Ishikawa (cell line): Measurements from ENCODE around the gene TRPC5OS.

Source experiments
- TF ChIP-seq, protein P1 (sequence below): IDR thresholded peaks from 2 replicates; pipeline ENCODE4 v1.6.1; 2012
- TF ChIP-seq, protein P2 (sequence below): IDR thresholded peaks from 2 replicates; pipeline ENCODE4 v1.6.1; 2012

DNA sequence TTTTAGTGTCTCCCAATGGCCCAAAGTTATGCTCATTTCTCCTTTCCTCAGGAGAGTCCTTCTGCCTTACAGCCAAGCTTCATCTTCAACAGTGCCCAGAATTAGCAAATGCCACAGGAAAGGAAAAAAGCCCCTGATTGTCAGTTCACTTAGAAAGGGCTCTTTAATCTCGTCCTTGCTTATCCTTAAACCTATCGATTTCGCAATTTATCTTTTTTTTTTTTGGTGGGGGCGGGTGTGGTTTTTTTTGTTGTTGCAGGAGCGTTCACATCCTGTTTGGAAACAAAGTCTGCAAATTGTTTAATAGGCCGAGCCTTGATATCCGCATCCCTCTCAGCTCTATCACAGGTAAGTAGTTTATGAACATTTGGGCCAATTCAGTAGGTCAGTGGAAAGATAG, 20.2 kb downstream of the TRPC5OS start:
- TF ChIP-seq, protein P1, sequence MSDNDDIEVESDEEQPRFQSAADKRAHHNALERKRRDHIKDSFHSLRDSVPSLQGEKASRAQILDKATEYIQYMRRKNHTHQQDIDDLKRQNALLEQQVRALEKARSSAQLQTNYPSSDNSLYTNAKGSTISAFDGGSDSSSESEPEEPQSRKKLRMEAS = no peak
- TF ChIP-seq, protein P2, sequence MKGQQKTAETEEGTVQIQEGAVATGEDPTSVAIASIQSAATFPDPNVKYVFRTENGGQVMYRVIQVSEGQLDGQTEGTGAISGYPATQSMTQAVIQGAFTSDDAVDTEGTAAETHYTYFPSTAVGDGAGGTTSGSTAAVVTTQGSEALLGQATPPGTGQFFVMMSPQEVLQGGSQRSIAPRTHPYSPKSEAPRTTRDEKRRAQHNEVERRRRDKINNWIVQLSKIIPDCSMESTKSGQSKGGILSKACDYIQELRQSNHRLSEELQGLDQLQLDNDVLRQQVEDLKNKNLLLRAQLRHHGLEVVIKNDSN = no peak
